Mammary epithelial cell (primary cell): Measurements from ENCODE around the gene CCDC160.

Experiments
- CTCF ChIP-seq, 2 donors: IDR thresholded peaks in 1 of 2; conservative IDR thresholded peaks in 1 of 2; 2 replicates each; pipeline ENCODE4 v1.5.1; 2011 to 2012; ENCODE audit warnings: inconsistent platforms in 2 of 2, low read length in 2 of 2, mild to moderate bottlenecking in 2 of 2, control low read depth in 1 of 2, low read depth in 1 of 2; ENCODE audit not compliant: insufficient read depth in 1 of 2; ENCODE audit errors: extremely low read depth in 1 of 2
- EZH2 ChIP-seq: IDR thresholded peaks from 2 replicates; pipeline ENCODE4 v1.6.1; 2012; ENCODE audit warnings: low read length, inconsistent platforms, borderline replicate concordance

- TF ChIP-seq CTCF (conservative IDR thresholded peaks at IDR 0.05 in 1 of 2, IDR thresholded peaks at IDR 0.05 in 1 of 2; ENCODE audit: extremely low read depth in 1 of 2, insufficient read depth in 1 of 2, low read depth in 1 of 2, low read length in 2 of 2) (peak; percentile 38 to 48), EZH2 (no peak)
These were observed 57.6 kb downstream of the CCDC160 start for GRCh38 chrX:134294548-134294947.
